K562 (cell line): ENCODE results near the gene TM9SF3. TPM values are rescaled to one million over a fixed set of nuclear protein-coding genes. Genes with fewer than 3 reads are reported as not detected.

Experiments used
- EP300 ChIP-seq: IDR thresholded peaks from 2 replicates; pipeline ENCODE4 v1.6.1; 2012; ENCODE audit warnings: low read length, improper control_type of control experiment
- ETS2 ChIP-seq: IDR thresholded peaks from 2 replicates; pipeline ENCODE4 v1.6.1; 2016; ENCODE audit warnings: borderline replicate concordance, missing genetic modification characterization, mild to moderate bottlenecking, moderate library complexity, missing compliant biosample characterization; ENCODE audit not compliant: poor library complexity, severe bottlenecking
- HMBOX1 ChIP-seq: sonication (generic); IDR thresholded peaks from 2 replicates; pipeline ENCODE4 v1.6.1; 2016
- HMG20A ChIP-seq: fragments of 450-650 bp; formaldehyde crosslinking; conservative IDR thresholded peaks from 2 replicates; pipeline ENCODE4 v1.4.0; 2020; ENCODE audit warnings: mild to moderate bottlenecking, mixed read lengths
- HNRNPK ChIP-seq: fragments of 200-400 bp; formaldehyde crosslinking; IDR thresholded peaks from one replicate; pipeline ENCODE4 v1.6.1; 2018; ENCODE audit warnings: mild to moderate bottlenecking, low read depth, low read length; ENCODE audit not compliant: poor library complexity, severe bottlenecking
- MCM7 ChIP-seq, 2 experiments: fragments of 450-650 bp; IDR thresholded peaks; 2 replicates each; pipeline ENCODE4 v1.6.1; 2016 to 2018
- PBX2 ChIP-seq, 2 experiments: IDR thresholded peaks in 1 of 2; conservative IDR thresholded peaks in 1 of 2; 2 replicates each; pipeline ENCODE4 v1.6.1; 2016; ENCODE audit warnings: low read depth in 2 of 2, mild to moderate bottlenecking in 1 of 2, missing compliant biosample characterization in 1 of 2, missing genetic modification characterization in 1 of 2, moderate library complexity in 1 of 2
- PCBP1 ChIP-seq: fragments of 200-400 bp; formaldehyde crosslinking; IDR thresholded peaks from 2 replicates; pipeline ENCODE4 v1.6.1; 2018; ENCODE audit warnings: mild to moderate bottlenecking, low read depth, low read length; ENCODE audit not compliant: poor library complexity, severe bottlenecking
- PPARD ChIP-seq: fragments of 250-450 bp; sonication (Bioruptor Pico); IDR thresholded peaks from 2 replicates; pipeline ENCODE4 v1.8.0; 2022; ENCODE audit warnings: inconsistent platforms, mild to moderate bottlenecking, moderate library complexity
- RERE ChIP-seq: sonication (generic); formaldehyde crosslinking; IDR thresholded peaks from 2 replicates; pipeline ENCODE4 v1.8.0; 2023; ENCODE audit warnings: missing genetic modification reagents, mild to moderate bottlenecking, borderline replicate concordance
- SMARCA4 ChIP-seq: fragments of 450-650 bp; IDR thresholded peaks from 2 replicates; pipeline ENCODE4 v1.6.1; 2016
- ZNF316 ChIP-seq: fragments of 450-650 bp; IDR thresholded peaks from 2 replicates; pipeline ENCODE4 v1.6.1; 2016
- polyA plus RNA-seq, 8 experiments: library from polyadenylated mRNA; depleted of rRNA in 4 of 8; stranded (reverse) in 5 of 8; unstranded in 3 of 8; fragments of >200 nt; fragmentation: Nextera tagmentation in 2 of 8; fragmentation: Illumina TruSeq in 1 of 8; extraction: Ambion mirVana in 2 of 8; extraction: Trizol in 1 of 8; gene quantifications; 2 replicates each; pipeline versions ENCODE4 v1.2.1 to v1.2.3, GENCODE V29; 2011 to 2014; ENCODE audit warnings: inconsistent platforms in 1 of 8, missing spikeins in 1 of 8
- total RNA-seq, 7 experiments: library from RNA; depleted of rRNA in 6 of 7; stranded (reverse); fragments of >200 nt in 6 of 7; fragmentation: Illumina TruSeq in 2 of 7; extraction: Trizol in 2 of 7; gene quantifications; 2 replicates each; pipeline versions ENCODE4 v1.2.1 to v1.2.3, GENCODE V29; 2011 to 2021; ENCODE audit warnings: low replicate concordance in 1 of 7
- TF ChIP-seq, protein P1 (sequence below), 2 experiments: IDR thresholded peaks; 2 replicates each; pipeline ENCODE4 v1.6.1; 2011; ENCODE audit warnings: borderline replicate concordance in 1 of 2, control low read depth in 1 of 2, low read depth in 1 of 2, low read length in 1 of 2, mild to moderate bottlenecking in 1 of 2, mixed read lengths in 1 of 2, moderate library complexity in 1 of 2; ENCODE audit not compliant: insufficient read depth in 1 of 2, insufficient read length in 1 of 2, poor library complexity in 1 of 2, severe bottlenecking in 1 of 2; ENCODE audit errors: extremely low read depth in 1 of 2
- TF ChIP-seq, protein P2 (sequence below): fragments of 200-800 bp; sonication (Bioruptor generic); IDR thresholded peaks from 2 replicates; pipeline ENCODE4 v1.6.1; 2017; ENCODE audit warnings: missing genetic modification characterization, missing compliant biosample characterization

TM9SF3 gene
- total and polyA plus RNA-seq, 9 of the 15 experiments (the other 6 are each of a cell fraction or from before 2014, with no cell fraction given): 16.1 to 63.1 (median 34.9) TPM

- TF ChIP-seq PBX2 (CRISPR knock-in tag; IDR thresholded peaks at IDR 0.05; ENCODE audit: low read depth) (no peak), PBX2 (tag; conservative IDR thresholded peaks at IDR 0.05; ENCODE audit: low read depth) (peak; percentile 81), ETS2 (tag) (no peak), HNRNPK (no peak), ZNF316 (peak; percentile 56), HMBOX1 (no peak), MCM7 (IDR thresholded peaks at IDR 0.05) (no peak), RERE (CRISPR knock-in tag) (no peak), EP300 (peak; percentile 53; the same call in 1 of the 2 replicates), PCBP1 (no peak), SMARCA4 (peak; percentile 54; the same call in 1 of the 2 replicates), HMG20A (CRISPR knock-in tag) (no peak), PPARD (CRISPR knock-in tag) (no peak)
- TF ChIP-seq, protein P1, sequence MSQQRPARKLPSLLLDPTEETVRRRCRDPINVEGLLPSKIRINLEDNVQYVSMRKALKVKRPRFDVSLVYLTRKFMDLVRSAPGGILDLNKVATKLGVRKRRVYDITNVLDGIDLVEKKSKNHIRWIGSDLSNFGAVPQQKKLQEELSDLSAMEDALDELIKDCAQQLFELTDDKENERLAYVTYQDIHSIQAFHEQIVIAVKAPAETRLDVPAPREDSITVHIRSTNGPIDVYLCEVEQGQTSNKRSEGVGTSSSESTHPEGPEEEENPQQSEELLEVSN (IDR thresholded peaks at IDR 0.05; ENCODE audit: borderline replicate concordance in 1 of 2, extremely low read depth in 1 of 2, insufficient read depth in 1 of 2, insufficient read length in 1 of 2, low read depth in 1 of 2, low read length in 1 of 2, poor library complexity in 1 of 2, severe bottlenecking in 1 of 2): no peak
- TF ChIP-seq, protein P2, sequence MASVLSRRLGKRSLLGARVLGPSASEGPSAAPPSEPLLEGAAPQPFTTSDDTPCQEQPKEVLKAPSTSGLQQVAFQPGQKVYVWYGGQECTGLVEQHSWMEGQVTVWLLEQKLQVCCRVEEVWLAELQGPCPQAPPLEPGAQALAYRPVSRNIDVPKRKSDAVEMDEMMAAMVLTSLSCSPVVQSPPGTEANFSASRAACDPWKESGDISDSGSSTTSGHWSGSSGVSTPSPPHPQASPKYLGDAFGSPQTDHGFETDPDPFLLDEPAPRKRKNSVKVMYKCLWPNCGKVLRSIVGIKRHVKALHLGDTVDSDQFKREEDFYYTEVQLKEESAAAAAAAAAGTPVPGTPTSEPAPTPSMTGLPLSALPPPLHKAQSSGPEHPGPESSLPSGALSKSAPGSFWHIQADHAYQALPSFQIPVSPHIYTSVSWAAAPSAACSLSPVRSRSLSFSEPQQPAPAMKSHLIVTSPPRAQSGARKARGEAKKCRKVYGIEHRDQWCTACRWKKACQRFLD (CRISPR knock-in tag): no peak
Observed at GRCh38 chr10:96482815-96483588, 103.8 kb downstream of the TM9SF3 start (continued).
